Activated CD4-positive, alpha-beta T cell treated with anti-CD3 and anti-CD28 coated beads, Interleukin-10, Interleukin-2, amounts not matched to agents 100 ng/mL and 50 ng/mL, durations not matched to agents 16 hours and 8 hours (primary cell): ENCODE data around the gene RPS6KA2.

Source experiments
- DNase-seq: peaks from one replicate; pipeline ENCODE4 v3.0.0-alpha.2; 2020

Gene RPS6KA2

DNA sequence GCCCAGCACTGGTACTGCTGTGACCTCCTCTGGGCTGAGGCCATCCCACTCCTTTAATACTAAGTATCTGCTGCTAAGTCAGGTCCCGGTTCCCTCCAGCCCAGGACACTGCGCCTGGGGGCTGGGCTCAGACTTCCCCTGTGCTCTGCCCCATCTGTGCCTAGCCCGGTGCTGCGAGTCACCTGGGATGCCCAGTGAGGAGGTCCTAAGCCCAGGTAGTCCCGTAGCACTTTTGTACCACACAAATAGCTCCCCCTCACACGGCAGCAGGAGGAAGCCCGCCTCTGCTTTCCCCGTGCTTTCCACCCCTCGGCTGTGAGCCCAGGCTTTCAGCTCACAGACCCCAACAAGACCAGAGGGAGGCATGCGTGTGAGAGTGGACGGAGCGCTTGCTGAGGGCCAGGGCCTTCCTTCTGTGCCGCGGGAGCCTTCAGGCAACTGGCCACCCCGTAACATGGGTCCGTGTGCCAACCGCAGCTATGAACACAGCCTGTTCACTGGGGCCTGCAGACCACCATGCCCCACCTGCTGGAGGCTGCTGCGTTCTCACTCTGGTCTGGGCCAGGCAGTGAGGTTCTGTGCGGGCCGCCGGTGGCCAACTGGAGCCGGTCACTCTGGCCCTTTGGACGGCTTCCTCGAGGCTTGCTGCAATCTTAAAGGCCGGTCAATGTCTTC lies 164.5 kb downstream of the RPS6KA2 start:
- no peak for DNase-seq

DNA sequence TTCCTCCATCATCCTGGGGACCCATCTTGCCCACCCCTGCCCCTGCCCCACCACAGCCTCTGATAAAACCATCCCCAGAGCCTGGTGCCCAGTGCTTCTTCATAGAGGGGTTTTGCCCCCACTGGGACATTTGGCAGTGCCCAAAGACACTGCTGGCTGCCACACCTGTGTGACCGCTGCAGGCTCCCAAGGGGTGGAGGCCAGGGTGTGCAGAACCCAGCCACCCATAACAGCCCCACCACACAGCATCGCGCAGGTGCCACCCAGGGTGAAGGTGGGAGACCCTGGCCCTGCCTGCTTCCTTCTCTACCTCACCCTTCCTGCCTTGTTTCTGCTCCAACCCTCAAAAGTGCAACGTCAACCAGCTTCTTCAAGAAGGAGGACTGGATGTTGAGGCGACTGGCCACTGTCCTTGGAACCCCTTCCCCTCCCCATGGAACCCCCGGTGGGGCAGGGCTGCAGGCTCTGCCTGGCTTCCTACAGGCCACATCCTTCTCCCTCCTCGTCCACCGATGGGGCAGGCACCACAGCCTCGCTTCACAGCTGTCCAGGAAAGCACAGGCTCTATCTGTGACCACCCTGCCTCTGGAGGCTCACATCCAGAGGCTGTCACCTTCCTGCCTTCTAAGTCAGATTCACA lies 165.1 kb downstream of the RPS6KA2 start:
- DNase-seq, result no peak

DNA sequence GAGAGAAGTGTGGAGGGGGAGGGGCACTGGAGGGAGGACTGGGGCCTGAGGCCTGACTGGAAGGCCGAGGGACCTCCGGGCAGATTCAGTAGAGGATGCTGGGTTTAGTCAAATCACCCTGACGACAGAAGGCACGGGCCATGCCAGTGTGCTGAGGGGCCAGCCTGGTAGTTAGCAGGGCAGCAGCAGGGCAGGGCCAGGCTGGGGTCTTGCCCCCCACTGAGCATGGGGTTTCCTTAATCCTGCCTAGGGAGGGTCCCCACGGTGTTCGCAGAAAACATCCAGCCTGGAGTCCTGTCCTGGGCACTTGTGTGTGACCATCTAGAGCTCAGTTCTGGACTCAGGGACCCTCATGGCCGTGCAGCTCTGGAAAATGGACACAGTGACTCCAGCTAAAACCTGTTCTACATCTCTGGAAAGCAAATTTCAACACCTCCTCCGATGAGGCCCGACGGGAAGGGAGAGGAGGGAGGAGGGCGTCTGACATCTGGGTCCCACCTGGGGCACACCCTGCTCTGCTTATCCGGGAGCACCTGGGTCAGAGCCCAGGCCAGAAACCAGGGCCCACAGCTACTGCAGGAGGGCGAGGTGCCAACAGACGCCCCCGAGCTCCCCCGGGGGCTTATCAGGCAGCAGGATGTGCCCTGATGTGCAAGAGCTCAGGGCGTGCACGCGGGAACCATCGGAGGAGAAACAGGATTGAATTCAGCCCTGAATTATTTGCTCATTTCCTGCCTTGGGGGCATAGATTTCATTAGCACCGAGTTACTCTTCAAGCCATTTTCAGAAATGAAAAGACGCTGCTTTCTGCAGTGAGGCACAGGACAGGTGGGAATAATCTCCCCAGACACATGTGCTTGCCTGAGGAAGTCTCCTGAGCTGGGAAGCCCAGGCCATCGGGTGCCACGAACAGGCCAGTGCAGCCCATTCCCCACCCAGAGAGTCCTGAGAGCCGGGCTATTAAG lies 166.3 kb downstream of the RPS6KA2 start:
- no peak for DNase-seq

DNA sequence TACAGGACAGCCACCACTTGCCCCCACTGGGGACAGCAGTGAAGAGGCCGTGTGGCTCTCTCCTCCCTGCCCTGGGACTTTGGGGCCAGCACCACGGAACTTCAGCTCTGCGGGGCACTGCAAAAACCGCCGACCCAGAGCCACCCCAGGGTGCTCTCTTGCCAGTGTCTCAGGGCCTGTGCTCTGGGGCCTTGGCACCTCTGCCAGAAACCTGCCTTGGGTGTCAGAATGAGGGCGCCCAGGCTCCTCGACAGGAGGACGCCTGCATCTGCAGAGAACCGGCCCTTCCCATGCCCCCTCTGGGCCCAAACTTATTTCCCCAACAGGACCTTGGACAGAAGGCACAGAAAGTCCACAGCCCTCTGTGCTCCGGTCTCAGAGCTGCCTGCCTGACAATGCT lies 167.1 kb downstream of the RPS6KA2 start:
- DNase-seq, result no peak

DNA sequence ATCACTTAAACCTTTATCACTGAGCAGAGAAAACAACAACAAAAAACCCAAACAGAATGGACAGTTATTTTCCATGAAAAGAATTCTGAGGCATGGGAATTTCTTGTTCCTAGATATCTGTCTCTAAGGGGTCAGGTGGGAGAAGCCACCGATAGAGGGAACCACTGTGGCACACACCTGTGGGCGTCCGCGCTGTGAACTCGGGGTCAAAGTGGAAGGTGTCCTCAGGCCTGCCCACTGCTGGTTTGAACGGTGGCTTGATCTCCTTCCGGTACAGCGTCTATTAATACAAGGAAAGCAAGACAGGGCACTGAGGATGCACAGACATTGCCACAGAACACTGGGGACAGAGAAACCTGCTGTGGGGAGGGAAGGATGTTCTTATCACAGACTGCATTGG lies 167.8 kb downstream of the RPS6KA2 start:
- DNase-seq, result no peak

DNA sequence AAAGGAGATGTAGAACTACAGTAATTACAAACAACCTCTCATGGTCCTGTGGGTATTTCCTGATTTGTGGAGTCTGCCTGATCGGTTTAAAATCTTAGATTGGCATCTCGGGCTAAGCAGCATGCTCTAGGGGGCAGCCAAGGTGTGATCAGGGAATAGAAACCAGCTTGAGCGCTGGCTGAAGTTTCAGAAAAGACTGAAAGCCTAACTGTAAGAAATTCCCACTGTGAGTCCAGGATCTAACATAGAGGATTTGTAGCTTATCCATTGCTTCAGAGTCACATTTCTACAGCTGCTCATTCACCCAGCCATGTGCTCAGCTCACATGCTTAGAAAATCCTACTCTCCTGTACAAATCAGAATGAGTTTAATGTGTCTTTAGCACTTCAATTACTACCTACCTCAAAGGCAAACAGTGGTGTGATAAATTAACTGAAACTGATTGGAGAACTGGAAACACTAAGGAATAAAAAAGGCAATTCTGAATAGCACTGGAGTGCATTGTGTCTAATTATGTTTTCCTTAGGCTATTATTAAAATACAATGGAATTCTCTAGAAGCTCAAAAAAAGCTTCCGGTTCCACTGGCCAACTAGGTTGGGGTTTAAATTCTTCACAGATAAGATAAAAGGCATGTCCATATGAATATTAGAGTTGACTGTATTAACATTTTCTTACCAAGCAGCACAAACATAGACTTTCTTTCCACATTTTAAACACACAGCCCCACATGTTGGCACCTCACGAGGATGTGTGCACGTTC lies 170.5 kb downstream of the RPS6KA2 start:
- no peak for DNase-seq

DNA sequence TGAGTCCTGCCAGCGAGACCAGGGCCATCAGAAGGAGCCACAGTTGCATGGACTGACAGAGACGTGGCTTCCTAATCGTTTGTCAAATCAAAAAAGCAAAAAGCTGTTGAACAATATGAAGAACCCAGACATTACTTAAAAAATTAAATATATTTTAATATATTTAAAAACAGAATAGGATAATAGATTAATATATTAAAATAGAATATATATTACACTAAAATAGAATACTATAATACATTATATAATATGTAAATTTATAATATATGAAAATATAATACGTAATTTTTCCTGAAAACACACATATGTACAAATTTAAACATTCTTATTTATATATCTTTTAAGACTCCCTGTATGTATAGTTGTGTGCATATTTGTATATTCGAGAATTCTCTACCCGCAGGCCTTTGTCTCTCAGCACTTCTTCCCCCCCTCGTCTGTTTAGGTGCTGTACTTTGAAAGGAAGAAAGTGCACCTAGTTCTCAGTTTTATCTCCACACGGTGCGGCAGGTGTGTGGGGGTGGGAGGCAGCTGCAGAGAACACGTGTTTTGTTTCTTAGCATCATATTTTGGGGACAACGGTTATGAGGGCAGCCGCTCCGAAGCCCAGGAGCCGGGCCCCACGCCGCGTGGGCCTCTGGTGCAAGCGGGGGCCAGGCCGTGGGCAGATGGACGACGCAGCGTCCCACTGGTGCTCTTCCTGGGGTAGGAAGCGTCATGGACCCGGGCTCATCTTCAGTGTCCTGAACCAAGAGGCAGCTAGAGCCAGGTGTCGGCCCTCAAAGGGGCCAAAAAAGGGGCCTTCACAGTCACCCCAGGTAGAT lies 172.1 kb downstream of the RPS6KA2 start:
- DNase-seq, result no peak

DNA sequence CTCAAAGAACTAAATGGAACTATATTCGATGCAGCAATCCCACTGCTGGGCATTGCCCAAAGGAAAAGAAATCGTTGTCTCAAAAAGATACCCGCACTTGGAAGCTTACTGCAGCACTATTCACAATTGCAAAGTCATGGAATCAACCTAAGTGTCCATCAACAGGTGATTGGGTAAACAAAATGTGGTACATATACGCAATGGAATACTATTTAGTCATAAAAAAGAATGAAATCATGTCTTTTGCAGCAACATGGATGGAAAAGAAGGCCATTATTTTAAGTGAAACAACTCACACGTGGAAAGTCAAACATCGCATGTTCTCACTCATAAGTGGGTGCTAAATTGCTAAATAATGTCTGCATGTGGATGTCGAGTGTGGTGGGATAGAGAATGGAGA lies 173.4 kb downstream of the RPS6KA2 start:
- no peak for DNase-seq

DNA sequence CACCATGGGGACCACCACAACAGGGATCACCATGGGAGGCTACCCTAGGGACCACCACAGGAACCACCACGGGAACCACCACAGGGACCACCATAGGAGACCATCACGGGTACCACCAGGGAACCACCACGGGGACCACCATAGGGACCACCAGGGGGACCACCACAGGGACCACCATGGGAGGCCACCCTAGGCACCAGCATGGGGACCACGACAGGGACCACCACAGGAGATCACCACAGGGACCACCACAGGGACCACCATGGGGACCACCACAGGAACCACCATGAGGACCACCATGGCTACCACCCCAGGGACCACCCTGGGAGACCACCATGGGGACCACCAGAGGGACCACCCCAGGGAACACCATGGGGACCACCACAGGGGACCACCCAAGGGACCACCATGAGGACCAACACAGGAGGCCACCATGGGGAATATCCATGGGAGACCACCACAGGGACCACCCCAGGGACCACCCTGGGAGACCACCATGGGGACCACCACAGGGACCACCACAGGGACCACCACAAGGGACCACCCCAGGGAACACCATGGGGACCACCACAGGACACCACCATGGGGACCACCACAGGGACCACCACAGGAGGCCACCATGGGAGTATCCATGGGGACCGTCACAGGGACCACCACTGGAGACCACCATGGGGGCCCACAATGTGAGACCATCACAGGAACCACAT lies 176.7 kb downstream of the RPS6KA2 start:
- DNase-seq, result no peak

DNA sequence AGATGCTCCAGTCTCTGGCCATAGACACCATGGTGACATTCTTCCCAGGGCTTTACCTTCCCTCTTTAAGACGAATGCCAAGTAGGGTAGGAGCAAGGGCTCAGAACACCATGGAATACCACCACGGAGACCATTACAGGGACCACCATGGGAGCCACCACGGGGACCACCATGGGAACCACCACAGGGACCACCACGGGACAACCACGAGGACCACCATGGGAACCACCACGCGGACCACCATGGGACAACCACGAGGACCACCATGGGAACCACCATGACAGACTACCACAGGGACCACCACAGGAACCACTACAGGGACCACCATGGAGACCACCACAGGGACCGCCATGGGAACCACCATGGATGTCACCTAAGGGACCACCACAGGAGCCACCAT lies 177.4 kb downstream of the RPS6KA2 start:
- no peak for DNase-seq

DNA sequence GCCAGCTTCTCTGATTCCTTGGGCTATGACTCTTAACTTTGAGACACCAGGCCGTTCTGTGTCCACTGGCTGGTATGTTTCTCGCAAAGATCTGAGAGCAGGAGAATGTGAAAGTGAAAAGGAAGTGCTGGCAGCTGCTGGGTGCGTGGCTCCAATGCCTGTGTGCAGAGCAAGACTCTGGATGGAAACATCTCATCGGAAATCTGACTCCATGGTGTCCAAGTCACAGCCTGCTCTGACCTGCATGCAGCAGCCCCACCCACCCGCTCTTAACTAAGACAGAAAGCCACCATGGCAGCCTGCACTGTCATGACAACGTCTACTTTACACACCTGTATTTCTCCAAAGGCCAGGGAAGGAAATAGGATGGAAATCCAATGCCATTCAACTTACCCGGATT lies 178.0 kb downstream of the RPS6KA2 start:
- DNase-seq, result no peak

DNA sequence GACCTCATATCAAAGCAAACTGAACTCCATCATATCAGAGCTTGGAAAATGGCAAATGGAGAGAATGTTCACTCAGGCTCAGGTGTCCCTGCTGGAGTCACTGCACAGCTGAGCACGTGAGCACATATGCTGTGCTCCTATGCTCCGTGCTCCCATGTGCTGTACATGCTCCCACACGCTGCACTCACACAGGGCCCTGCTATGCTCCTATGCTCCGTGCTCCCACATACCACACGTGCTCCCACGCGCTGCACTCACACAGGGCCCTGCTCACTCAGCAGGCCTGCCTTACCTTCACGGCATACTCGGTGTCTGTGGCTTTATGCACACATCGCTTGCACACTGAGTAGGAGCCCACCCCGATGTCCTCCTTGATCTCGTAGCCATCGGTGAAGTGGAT lies 178.6 kb downstream of the RPS6KA2 start:
- DNase-seq, result no peak

DNA sequence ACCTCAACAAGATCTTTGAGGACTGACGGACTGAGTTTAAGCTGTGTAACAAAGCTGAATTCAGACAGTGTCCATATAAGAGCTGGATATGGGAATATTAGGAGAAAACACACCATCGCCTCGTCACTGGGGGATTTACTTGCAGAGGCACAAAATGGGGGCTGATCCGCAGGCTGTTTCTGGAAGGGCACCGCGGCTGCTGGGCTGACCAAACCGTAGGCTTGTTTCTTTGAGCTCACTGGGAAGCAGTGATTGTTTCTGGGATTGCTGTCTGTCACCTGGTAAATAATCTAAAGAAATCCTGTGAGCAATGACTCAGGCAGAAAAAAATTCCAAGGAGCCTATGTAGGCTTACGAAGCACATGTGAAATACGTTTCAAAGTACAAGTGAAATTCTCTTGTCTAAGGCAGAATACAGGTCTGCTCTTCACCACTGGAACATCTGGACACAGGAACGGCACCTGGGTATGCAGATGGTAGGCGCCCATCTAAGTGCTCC lies 180.4 kb downstream of the RPS6KA2 start:
- no peak for DNase-seq

DNA sequence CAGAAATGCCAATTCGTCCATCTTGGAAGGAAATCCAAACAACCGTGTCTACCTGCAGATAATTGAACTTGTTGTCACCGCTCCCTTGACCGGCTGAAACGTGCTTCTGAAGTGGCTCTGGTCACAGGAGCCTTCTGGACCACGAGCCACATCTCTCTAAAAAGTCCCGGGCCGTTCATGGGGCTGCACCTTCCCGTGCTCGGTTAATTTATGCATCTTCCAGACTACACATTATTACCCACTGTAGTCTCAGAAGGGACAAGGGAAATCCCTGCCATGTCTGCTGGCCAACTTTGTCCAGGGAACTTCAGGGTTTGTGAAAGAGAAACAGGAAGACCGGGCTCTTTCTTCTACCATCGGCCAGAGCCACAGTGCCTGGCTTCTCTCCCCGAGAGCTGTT lies 180.9 kb downstream of the RPS6KA2 start:
- no peak for DNase-seq

DNA sequence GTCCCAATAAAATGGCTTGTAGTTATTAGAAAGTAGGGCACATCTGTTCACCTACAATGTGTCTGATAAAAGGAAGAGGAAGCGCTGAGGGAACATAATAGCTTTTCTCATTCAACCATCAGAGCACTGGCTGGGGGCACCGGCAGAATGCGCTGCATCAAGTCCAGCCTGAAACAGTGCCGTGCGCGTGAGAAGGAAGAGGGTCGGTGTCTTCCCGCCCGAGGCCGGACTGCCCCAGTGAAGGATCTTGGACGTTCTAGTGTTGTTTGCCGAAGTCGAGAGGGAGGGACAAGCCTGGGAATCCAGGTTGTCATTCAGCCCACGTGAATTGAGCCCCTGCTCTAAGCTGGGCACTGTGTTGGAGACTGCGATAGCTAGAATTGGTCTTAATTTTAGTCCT lies 182.6 kb downstream of the RPS6KA2 start:
- no peak for DNase-seq

DNA sequence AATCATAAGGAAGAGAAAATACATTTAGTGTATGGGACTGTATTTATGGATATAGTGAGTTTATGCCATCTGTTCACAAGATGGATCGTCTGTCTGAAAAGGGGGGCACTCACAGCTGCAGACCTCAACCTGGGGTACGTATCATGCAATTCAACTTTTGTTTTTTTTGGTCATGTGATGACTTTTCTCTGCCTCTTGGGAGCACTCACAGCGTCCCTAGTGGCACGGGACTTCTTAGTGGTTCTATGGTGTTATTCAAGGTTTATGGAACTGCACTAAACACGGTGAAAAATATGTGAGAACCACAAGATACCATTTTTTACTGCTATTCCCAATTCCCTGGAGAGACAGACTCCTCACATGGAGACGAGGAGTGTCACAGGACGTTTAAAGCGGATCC lies 183.9 kb downstream of the RPS6KA2 start:
- DNase-seq, result no peak

DNA sequence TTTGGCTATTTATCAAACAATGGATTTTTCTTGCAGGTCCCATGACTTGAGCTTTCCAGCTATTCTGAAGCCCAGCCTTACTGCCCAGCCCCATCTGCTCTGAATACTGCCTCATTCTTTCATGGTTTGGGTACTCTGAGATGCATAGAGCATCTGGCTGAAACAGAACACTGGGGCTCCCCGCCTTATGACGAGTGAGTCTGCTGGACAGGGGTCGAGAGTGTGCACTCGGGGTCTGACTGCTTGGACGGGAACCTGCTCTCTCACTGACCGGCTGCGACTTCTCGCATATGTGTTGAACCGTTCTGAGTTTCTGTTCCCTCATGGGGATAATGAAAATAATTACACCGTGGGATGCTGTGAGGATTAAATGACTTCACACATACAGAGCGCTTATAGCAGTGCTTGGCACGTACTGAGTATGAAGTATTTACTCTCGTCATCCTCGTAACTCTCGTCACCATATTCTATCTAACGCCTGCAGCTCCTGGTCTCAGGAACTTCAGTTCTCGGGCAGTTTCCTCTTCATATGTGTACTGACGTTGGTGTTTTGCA lies 184.8 kb downstream of the RPS6KA2 start:
- DNase-seq, result no peak

DNA sequence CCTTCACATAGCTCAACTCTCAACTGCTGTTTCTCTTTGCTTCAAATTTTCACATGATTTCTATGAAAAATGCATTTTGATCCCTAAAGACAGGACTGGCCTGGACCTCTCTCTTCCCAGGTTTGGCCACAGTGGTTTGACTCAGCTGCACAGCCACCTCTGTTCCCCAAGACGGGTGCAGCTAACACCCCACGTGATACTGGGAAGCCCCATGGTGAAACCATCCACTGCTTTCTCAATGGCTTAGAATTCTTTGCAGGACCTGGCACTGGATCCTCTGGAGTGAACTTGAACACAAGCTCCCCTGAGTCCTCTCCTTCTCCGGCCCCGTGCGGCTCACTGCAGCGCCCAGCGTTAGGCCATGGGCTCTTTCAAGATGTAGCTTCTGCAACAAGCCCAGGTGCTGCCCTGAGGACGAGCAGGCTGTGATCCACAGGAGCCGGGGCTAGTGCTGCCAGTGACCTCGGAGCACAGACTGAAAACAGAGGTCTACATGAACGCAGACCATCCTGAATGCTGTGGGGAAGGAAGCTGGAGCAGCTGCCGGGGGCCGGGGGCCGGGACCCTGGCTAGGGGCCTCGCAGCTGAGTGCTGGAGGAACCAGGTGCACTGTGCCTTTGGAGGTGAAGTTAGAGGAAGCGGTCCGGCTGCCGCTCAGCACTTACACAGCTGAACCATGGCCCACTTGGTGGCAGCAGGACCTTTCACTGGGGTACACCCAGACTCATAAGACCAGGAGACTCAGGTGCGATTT lies 185.5 kb downstream of the RPS6KA2 start:
- DNase-seq, result no peak

DNA sequence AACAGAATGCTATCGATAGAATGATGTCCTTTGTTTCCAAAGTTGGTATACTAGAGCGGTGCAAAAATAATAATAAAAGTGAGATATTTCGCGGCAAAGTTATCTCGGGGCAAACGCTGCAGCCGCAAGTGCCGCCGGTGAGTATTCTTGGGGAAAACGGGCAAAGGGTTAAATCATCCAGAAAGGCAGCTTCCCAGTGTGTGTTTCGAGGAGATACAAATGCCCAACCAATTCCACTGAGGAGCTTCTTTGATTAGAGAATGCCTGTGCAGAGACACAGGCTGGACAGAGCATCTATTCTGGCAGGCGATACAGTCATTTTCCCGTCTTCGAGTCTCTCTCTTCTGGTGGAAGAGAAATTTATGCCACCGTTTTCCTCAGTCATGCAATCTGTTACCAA lies 186.3 kb downstream of the RPS6KA2 start:
- DNase-seq, result no peak

DNA sequence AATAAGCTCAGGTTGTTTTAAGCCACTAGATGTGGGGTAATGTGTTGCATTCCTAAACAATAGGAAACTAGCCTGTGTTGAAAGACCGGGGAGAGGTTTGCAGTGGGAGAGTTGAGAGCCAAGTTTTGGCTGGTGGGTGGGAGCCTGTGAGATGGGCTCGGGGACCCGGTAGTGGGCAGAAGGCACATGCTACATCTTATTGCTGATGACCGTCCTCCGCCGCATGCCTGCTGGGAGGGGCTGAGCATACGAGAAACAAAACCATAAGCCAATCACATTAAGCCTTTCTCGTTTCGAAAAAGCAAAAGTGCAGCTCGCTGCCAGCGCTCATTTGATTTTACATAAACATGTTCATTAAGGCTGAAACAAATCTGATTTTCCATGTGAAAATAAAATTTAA lies 186.9 kb downstream of the RPS6KA2 start:
- no peak for DNase-seq
